Measurements from ENCODE around the gene JOSD1. TPM values are rescaled to one million over a fixed set of nuclear protein-coding genes. Genes with fewer than 3 reads are reported as not detected.

The JOSD1 gene
- total and polyA plus RNA-seq, 2 donors, result 40.2 to 43.9 TPM

DNA sequence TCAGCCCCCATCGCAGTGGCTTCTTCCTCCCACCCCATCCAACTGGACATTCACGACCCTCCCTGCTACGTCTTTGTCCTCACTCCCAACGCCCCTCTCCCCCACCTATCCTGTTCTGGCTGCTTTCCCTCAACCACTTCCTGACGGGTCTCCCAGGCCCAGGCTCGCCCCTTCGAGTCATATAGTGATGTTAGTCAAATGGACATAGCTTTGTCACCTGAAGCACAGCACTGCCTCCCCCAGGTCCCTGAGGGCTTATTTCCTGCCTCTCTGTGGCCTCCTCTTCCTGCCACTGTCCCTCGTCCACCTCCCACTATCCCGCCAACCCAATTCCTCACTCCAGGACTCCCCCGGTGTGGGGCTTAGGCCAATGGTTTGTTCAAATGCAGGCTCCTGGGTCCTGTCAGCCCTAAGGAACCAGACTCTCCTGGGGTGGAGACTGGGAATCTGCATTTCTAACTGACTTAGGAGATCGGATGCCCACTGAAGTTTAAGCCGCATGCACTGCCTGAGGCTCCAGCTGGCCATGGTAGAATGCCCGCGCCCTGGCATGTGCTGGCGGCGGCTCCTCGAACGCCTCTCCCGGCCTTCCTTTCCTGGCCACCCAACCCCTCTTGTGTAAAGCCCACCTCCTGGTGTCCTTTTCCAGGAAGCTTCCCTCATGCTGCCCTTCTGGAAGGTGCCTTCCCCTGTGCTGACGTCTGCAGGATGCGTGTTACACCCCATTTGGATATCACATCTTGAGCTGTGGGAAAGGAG, 36.7 kb upstream of the JOSD1 start:
- Histone ChIP-seq H3K4me3 (ENCODE audit: low read depth, low read length) (no peak overlapping the region), H3K4me1 (ENCODE audit: insufficient read depth) (no peaks in the 10 kb centered on the region), H3K27ac (ENCODE audit: low read depth) (no peak overlapping the region), H3K36me3 (ENCODE audit: insufficient read depth) (peaks cover 20% of the 10 kb centered on the region)
- no peak for DNase-seq (ENCODE audit: extremely low spot score)
- WGBS, result 83% methylated on average over 21 of the region's 21 CpGs

DNA sequence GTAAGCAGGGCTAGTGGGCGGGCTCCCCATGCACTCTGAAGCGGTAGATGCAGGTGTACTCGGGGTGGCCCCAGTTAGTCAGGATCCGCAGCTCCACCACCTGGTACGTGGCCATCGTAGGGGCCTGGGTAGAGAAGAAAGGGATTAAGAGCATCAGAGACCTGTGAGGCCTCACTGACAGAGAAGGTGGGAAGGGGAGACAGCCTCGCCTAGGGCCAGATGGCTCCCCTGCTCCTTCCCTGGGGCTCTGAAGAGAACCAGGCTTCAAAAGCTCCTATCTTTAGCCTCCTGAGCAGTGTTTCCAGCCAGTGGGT, 35.5 kb upstream of the JOSD1 start:
- H3K4me1 ChIP-seq (ENCODE audit: insufficient read depth), result no peaks in the 10 kb centered on the region
- H3K36me3 ChIP-seq (ENCODE audit: insufficient read depth), result peaks cover 19% of the 10 kb centered on the region
- H3K27ac ChIP-seq (ENCODE audit: low read depth), result no peak overlapping the region
- whole genome bisulfite sequencing, result 90% methylated on average over 7 of the region's 7 CpGs
- DNase-seq (ENCODE audit: extremely low spot score), result no peak
- H3K4me3 ChIP-seq (ENCODE audit: low read depth, low read length), result no peak overlapping the region

DNA sequence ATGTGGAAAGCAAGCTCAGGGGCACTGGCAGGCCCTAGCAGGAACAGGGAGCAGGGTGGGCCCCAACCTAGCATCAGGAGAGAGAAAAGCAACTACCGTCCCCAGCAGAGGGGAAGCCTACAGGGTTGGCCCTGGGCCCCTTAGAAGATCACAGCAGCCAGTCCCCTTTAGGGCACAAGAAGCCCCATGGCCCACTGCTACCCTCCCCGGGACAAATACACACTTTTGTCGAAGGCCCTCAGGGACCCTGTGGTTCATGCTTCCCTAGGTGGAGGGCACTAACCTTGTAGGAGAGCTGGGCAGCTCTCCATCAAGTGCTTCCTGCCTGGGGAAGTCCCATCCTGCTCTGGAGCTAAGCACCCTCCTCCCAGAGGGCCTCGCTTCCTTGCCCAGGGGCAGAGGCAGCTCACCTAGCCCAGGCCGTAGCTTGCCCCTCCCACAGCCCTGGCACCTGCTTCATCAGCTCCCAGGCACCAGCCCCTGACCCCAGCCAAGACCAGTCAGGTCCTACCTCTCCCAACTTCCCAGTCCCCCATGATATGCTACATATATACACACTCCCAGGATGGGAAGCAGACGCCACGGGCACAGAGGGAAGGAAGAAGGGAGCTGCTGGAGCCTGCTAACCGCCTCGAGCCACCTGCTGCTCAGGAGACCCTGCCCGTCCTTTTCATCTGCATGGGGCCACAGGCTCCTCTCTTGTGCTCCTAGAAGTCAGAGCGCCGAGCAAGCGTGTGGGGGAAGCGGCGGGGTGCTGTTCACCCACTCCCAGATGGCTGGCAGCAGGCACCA, 34.9 kb upstream of the JOSD1 start:
- Histone ChIP-seq H3K4me1 (ENCODE audit: insufficient read depth) (no peaks in the 10 kb centered on the region), H3K4me3 (ENCODE audit: low read depth, low read length) (no peak overlapping the region), H3K27ac (ENCODE audit: low read depth) (no peak overlapping the region), H3K36me3 (ENCODE audit: insufficient read depth) (peaks cover 15% of the 10 kb centered on the region)
- DNase-seq (ENCODE audit: extremely low spot score), result no peak
- 84% methylated on average over 15 of the region's 15 CpGs for WGBS

DNA sequence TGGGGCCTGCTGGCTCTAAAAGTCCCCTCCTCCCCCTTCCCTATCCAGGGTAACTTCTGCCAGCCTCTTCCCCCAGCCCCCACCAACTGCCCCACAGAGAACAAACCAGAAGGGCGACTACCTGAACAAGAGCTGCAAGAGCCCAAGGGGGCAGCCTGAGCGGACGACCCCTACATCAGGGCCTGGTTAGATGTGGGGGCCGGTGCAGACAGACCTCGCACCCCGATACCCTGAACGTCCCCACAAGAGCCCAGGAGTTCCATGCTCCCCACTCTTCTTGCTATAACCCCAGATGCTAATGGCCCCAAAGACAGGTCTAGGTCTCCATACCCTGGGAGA, 34.4 kb upstream of the JOSD1 start:
- H3K36me3 ChIP-seq (ENCODE audit: insufficient read depth), result peaks cover 10% of the 10 kb centered on the region
- WGBS, result 92% methylated on average over 7 of the region's 7 CpGs

DNA sequence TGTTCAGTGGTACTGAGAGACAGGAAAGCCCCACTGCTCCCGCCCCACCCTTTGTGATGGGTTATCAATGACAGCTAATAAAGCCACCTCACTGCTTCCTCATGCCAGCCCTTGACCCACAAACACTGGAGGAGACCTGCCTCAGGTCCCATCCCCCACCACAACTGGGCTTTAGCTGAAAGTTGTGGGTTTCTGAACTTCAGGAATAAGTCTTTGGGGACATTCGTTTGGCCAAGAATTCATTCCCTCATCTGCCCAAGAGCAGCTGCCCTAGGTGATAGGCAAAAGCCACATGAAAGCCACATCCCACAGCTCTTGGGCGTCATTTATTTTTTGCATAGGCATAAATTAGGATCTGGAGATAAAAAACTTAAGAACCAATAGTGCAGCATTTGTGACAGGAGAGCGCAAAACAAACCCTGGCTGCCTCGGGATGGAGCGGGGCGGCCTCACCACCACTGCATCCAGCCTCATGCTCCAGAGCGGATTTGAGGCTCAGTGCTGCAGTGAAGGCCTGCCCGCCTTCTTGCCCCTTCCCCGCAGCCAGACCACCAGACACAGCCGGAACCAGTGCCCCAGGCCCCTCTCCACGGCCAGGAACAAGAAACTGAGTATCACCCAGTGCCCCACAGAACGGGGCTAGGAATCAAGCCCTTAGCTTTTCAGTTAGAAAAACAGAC, 33.8 kb upstream of the JOSD1 start:
- no peak overlapping the region for H3K27ac ChIP-seq (ENCODE audit: low read depth)
- H3K4me3 ChIP-seq (ENCODE audit: low read depth, low read length), result no peak overlapping the region
- peaks cover 5% of the 10 kb centered on the region for H3K36me3 ChIP-seq (ENCODE audit: insufficient read depth)
- 85% methylated on average over 13 of the region's 13 CpGs for WGBS
- H3K4me1 ChIP-seq (ENCODE audit: insufficient read depth), result no peaks in the 10 kb centered on the region
- no peak for DNase-seq (ENCODE audit: extremely low spot score)

More for the DNA sequence above, 34.4 kb upstream of the JOSD1 start:
- Histone ChIP-seq H3K4me3 (ENCODE audit: low read depth, low read length) (no peak overlapping the region), H3K27ac (ENCODE audit: low read depth) (no peak overlapping the region), H3K4me1 (ENCODE audit: insufficient read depth) (no peaks in the 10 kb centered on the region)
- no peak for DNase-seq (ENCODE audit: extremely low spot score)

GRCh38 chr22:38733724-38734381, 33.1 kb upstream of the JOSD1 start:
- DNase-seq (ENCODE audit: extremely low spot score), result no peak
- Histone ChIP-seq H3K27ac (ENCODE audit: low read depth) (no peak overlapping the region), H3K4me3 (ENCODE audit: low read depth, low read length) (no peak overlapping the region), H3K4me1 (ENCODE audit: insufficient read depth) (no peaks in the 10 kb centered on the region), H3K36me3 (ENCODE audit: insufficient read depth) (peaks cover 2% of the 10 kb centered on the region)
- WGBS, result 44% methylated on average over 8 of the region's 8 CpGs

GRCh38 chr22:38733329-38733723, 32.6 kb upstream of the JOSD1 start:
- Histone ChIP-seq H3K4me1 (ENCODE audit: insufficient read depth) (no peaks in the 10 kb centered on the region), H3K36me3 (ENCODE audit: insufficient read depth) (peaks cover 2% of the 10 kb centered on the region), H3K4me3 (ENCODE audit: low read depth, low read length) (no peak overlapping the region), H3K27ac (ENCODE audit: low read depth) (no peak overlapping the region)
- DNase-seq (ENCODE audit: extremely low spot score), result no peak
- 30% methylated on average over 4 of the region's 4 CpGs for WGBS

DNA sequence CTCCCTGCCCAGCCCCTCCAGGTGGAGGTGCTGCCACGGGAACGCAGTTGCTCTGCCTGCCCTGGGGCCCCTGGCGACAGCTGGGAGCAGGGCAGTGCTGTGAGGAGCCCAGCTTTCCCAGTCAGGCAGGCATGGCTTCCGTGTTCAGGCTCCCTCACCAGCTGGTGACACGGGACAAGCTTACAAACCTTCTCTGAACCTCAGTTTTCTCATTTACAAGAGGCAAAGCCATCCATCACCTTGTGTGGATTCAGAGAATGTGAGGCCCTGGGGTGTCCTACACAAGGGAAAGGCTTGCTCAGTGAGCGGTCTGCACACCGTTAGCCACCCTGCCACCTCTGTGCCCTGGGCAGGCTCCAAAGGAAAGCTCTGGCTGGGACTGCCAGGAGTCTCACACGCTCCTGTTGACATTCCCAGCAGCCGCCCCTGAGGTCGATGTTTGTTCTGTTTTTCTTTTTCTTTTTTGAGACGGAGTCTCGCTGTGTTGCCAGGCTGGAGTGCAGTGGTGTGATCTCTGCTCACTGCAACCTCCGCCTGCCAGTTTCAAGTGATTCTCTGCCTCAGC, 31.6 kb upstream of the JOSD1 start:
- no peak for DNase-seq (ENCODE audit: extremely low spot score)
- Histone ChIP-seq H3K27ac (ENCODE audit: low read depth) (no peak overlapping the region), H3K4me3 (ENCODE audit: low read depth, low read length) (no peak overlapping the region), H3K4me1 (ENCODE audit: insufficient read depth) (no peaks in the 10 kb centered on the region), H3K36me3 (ENCODE audit: insufficient read depth) (peaks cover 3% of the 10 kb centered on the region)
- WGBS, result 80% methylated on average over 13 of the region's 13 CpGs

GRCh38 chr22:38731703-38732161, 31.0 kb upstream of the JOSD1 start:
- H3K27ac ChIP-seq (ENCODE audit: low read depth), result no peak overlapping the region
- no peak for DNase-seq (ENCODE audit: extremely low spot score)
- 84% methylated on average over 6 of the region's 6 CpGs for WGBS
- H3K4me3 ChIP-seq (ENCODE audit: low read depth, low read length), result no peak overlapping the region
- H3K36me3 ChIP-seq (ENCODE audit: insufficient read depth), result peaks cover 3% of the 10 kb centered on the region
- H3K4me1 ChIP-seq (ENCODE audit: insufficient read depth), result no peaks in the 10 kb centered on the region

DNA sequence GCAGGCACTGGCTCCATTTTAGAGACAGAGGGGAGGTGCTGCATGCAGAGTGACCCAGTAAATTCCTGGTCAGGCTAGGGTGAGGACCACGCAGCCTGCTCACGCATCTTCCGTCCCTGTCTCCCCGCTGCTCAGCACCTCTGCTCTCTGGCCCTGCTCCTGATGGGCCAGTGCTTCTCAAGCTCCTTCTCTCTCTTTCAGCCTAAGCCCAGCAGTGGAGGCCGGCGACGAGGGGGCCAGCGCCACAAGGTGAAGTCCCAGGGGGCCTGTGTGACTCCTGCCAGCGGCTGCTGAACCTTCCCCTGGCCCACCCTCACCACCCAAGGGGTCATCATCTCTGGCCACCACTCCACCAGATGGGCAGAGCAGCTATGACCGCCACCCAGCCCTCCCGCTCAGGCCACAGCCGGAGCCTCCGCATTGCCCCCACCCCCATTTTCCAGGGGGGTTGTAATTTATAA, 29.7 kb upstream of the JOSD1 start:
- Histone ChIP-seq H3K4me3 (ENCODE audit: low read depth, low read length) (no peak overlapping the region), H3K4me1 (ENCODE audit: insufficient read depth) (no peaks in the 10 kb centered on the region), H3K27ac (ENCODE audit: low read depth) (no peak overlapping the region), H3K36me3 (ENCODE audit: insufficient read depth) (peaks cover 3% of the 10 kb centered on the region)
- no peak for DNase-seq (ENCODE audit: extremely low spot score)
- 94% methylated on average over 13 of the region's 13 CpGs for WGBS

- peaks cover 1% of the 10 kb centered on the region for H3K36me3 ChIP-seq (ENCODE audit: insufficient read depth)
- no peak for DNase-seq (ENCODE audit: extremely low spot score)
- no peaks in the 10 kb centered on the region for H3K4me1 ChIP-seq (ENCODE audit: insufficient read depth)
- no peak overlapping the region for H3K27ac ChIP-seq (ENCODE audit: low read depth)
- 88% methylated on average over 6 of the region's 6 CpGs for WGBS
- no peak overlapping the region for H3K4me3 ChIP-seq (ENCODE audit: low read depth, low read length)
Measured at GRCh38 chr22:38729946-38730345, 29.2 kb upstream of the JOSD1 start.

GRCh38 chr22:38728871-38729796, 28.4 kb upstream of the JOSD1 start:
- no peak for DNase-seq (ENCODE audit: extremely low spot score)
- Histone ChIP-seq H3K4me1 (ENCODE audit: insufficient read depth) (no peaks in the 10 kb centered on the region), H3K36me3 (ENCODE audit: insufficient read depth) (peaks cover 5% of the 10 kb centered on the region), H3K27ac (ENCODE audit: low read depth) (no peak overlapping the region), H3K4me3 (ENCODE audit: low read depth, low read length) (no peak overlapping the region)
- WGBS, result 92% methylated on average over 18 of the region's 18 CpGs
